BE2C (cell line): ENCODE results near the gene SOX21.

ENCODE experiments used
- DNase-seq: peaks from one replicate; pipeline ENCODE4 v3.0.0-alpha.2; 2020
- H3K27me3 ChIP-seq: fragments of 250-450 bp; sonication (Bioruptor Pico); 2 replicates; pipeline ENCODE4 v1.5.1; 2020; ENCODE audit warnings: mild to moderate bottlenecking
- H3K36me3 ChIP-seq: fragments of 250-450 bp; sonication (Bioruptor Pico); 2 replicates; pipeline ENCODE4 v1.5.1; 2020; ENCODE audit warnings: mild to moderate bottlenecking
- H3K4me1 ChIP-seq: fragments of 250-450 bp; sonication (Bioruptor Pico); 2 replicates; pipeline ENCODE4 v1.5.1; 2020
- H3K4me3 ChIP-seq: 2 replicates; pipeline ENCODE4 v1.5.1; 2011; ENCODE audit warnings: low read depth, low read length
- H3K9me3 ChIP-seq: fragments of 250-450 bp; sonication (Bioruptor Pico); 2 replicates; pipeline ENCODE4 v1.5.1; 2020
- TF ChIP-seq, protein P1 (sequence below): IDR thresholded peaks from 2 replicates; pipeline ENCODE4 v1.5.1; 2012; ENCODE audit warnings: mild to moderate bottlenecking, low read depth, low read length

SOX21 gene

GRCh38 chr13:94692030-94692429 is 20.3 kb downstream of the SOX21 start:
- no peaks in the 10 kb centered on the region for H3K4me1 ChIP-seq
- H3K4me3 ChIP-seq = no peak overlapping the region
- no peaks in the 10 kb centered on the region for H3K36me3 ChIP-seq
- DNase-seq = no peak
- H3K27me3 ChIP-seq = peaks cover 71% of the 10 kb centered on the region
- H3K9me3 ChIP-seq = no peaks in the 10 kb centered on the region; the same call in 1 of the 2 replicates
- TF ChIP-seq, protein P1, sequence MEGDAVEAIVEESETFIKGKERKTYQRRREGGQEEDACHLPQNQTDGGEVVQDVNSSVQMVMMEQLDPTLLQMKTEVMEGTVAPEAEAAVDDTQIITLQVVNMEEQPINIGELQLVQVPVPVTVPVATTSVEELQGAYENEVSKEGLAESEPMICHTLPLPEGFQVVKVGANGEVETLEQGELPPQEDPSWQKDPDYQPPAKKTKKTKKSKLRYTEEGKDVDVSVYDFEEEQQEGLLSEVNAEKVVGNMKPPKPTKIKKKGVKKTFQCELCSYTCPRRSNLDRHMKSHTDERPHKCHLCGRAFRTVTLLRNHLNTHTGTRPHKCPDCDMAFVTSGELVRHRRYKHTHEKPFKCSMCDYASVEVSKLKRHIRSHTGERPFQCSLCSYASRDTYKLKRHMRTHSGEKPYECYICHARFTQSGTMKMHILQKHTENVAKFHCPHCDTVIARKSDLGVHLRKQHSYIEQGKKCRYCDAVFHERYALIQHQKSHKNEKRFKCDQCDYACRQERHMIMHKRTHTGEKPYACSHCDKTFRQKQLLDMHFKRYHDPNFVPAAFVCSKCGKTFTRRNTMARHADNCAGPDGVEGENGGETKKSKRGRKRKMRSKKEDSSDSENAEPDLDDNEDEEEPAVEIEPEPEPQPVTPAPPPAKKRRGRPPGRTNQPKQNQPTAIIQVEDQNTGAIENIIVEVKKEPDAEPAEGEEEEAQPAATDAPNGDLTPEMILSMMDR = no peak

- Histone ChIP-seq H3K27me3 (peaks cover 17% of the 10 kb centered on the region), H3K36me3 (no peaks in the 10 kb centered on the region), H3K9me3 (no peaks in the 10 kb centered on the region), H3K4me3 (no peak overlapping the region), H3K4me1 (no peaks in the 10 kb centered on the region)
- DNase-seq = no peak
- TF ChIP-seq, protein P1 = no peak
Observed at GRCh38 chr13:94683409-94683808, 28.9 kb downstream of the SOX21 start.

DNA sequence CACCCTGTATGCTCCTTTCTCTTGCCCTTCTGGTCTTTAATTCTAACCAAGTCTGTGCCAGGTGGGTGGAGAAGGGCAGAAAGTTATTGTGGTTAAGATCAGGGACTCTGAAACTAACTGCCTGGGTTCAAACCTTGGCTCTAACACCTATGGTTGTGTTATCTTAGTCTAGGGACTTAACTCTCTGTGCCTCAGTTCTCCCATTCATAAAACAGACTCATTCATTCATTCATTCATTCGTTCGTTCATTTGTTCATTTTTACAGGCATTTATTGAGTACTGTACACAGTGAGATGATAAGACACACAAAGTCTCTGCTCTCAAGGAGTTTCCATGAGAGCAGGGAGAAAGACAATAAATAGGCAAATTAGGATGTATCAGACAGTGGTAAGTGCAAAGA is 30.1 kb downstream of the SOX21 start:
- Histone ChIP-seq H3K27me3 (peaks cover 22% of the 10 kb centered on the region; the same call in 1 of the 2 replicates), H3K4me3 (no peak overlapping the region)

GRCh38 chr13:94679614-94680013 is 32.7 kb downstream of the SOX21 start:
- H3K4me1 ChIP-seq = no peaks in the 10 kb centered on the region
- no peak for DNase-seq
- H3K27me3 ChIP-seq = peaks cover 30% of the 10 kb centered on the region; the same call in 1 of the 2 replicates

More for the DNA sequence above, 30.1 kb downstream of the SOX21 start:
- no peak for DNase-seq
- Histone ChIP-seq H3K36me3 (no peaks in the 10 kb centered on the region), H3K4me1 (no peaks in the 10 kb centered on the region), H3K9me3 (no peaks in the 10 kb centered on the region)
- TF ChIP-seq, protein P1 = no peak

GRCh38 chr13:94678845-94679244 is 33.5 kb downstream of the SOX21 start:
- Histone ChIP-seq H3K4me3 (no peak overlapping the region), H3K36me3 (no peaks in the 10 kb centered on the region)
- TF ChIP-seq, protein P1 = no peak

More at GRCh38 chr13:94679614-94680013, 32.7 kb downstream of the SOX21 start:
- TF ChIP-seq, protein P1 = no peak
- no peaks in the 10 kb centered on the region for H3K36me3 ChIP-seq
- no peak overlapping the region for H3K4me3 ChIP-seq
- H3K9me3 ChIP-seq = no peaks in the 10 kb centered on the region

GRCh38 chr13:94677799-94678198 is 34.5 kb downstream of the SOX21 start:
- TF ChIP-seq, protein P1 = no peak
- Histone ChIP-seq H3K9me3 (no peaks in the 10 kb centered on the region), H3K27me3 (peaks cover 27% of the 10 kb centered on the region; the same call in 1 of the 2 replicates), H3K36me3 (no peaks in the 10 kb centered on the region), H3K4me1 (no peaks in the 10 kb centered on the region), H3K4me3 (no peak overlapping the region)
- no peak for DNase-seq

More at GRCh38 chr13:94678845-94679244, 33.5 kb downstream of the SOX21 start:
- H3K9me3 ChIP-seq = no peaks in the 10 kb centered on the region
- no peaks in the 10 kb centered on the region for H3K4me1 ChIP-seq
- peaks cover 30% of the 10 kb centered on the region; the same call in 1 of the 2 replicates for H3K27me3 ChIP-seq
- no peak for DNase-seq
